Kasumi-1 (cell line): ENCODE results near the gene C5.

ENCODE experiments used
- DNase-seq, 2 experiments: peaks; one replicate each; lab custom pipeline; 2025; lab: John Stamatoyannopoulos, UW

Gene C5

GRCh38 chr9:120924698-120925534, 125.2 kb downstream of the C5 start:
- no peak for DNase-seq

- DNase-seq, result no peak
Measured at GRCh38 chr9:120923620-120924328, 126.3 kb downstream of the C5 start.

GRCh38 chr9:120922404-120923195, 127.5 kb downstream of the C5 start:
- DNase-seq, result no peak

- no peak for DNase-seq
Measured at GRCh38 chr9:120921661-120922181, 128.4 kb downstream of the C5 start.

GRCh38 chr9:120920806-120921178, 129.3 kb downstream of the C5 start:
- DNase-seq, result no peak

GRCh38 chr9:120919843-120920805, 130.0 kb downstream of the C5 start:
- no peak for DNase-seq

GRCh38 chr9:120918931-120919842, 130.9 kb downstream of the C5 start:
- no peak for DNase-seq

- DNase-seq, result no peak
Measured at GRCh38 chr9:120917929-120918762, 131.9 kb downstream of the C5 start.

GRCh38 chr9:120916991-120917880, 132.8 kb downstream of the C5 start:
- no peak for DNase-seq

- no peak for DNase-seq
Measured at GRCh38 chr9:120916588-120916987, 133.5 kb downstream of the C5 start.

GRCh38 chr9:120915854-120916470, 134.1 kb downstream of the C5 start:
- peak; percentile 17 to 33 for DNase-seq

- no peak for DNase-seq
Measured at GRCh38 chr9:120914953-120915352, 135.1 kb downstream of the C5 start.

- DNase-seq, result no peak
Measured at GRCh38 chr9:120914396-120914795, 135.7 kb downstream of the C5 start.

GRCh38 chr9:120913647-120914264, 136.3 kb downstream of the C5 start:
- DNase-seq, result peak in 1 of 2 experiments; percentile 9

- DNase-seq, result no peak
Measured at GRCh38 chr9:120912958-120913646, 137.0 kb downstream of the C5 start.

GRCh38 chr9:120911295-120911837, 138.7 kb downstream of the C5 start:
- no peak for DNase-seq
